ENCODE measurements around the gene TJAP1. TPM values are rescaled to one million over a fixed set of nuclear protein-coding genes. Genes with fewer than 3 reads are reported as not detected.

Gene TJAP1
- total RNA-seq, 4 donors from 2014 or later = 21.4 to 58.6 (median 45.7) TPM

GRCh38 chr6:43450699-43451131 lies 26.7 kb upstream of the TJAP1 start:
- Histone ChIP-seq H3K9me3 (no peaks in the 10 kb centered on the region), H3K4me1 (peaks cover 0 to 14% (median 0%) of the 10 kb centered on the region in 4 donors), H3K36me3 (peaks cover 0 to 62% (median 0%) of the 10 kb centered on the region in 3 donors), H3K27ac (no peak overlapping the region), H3K4me3 (no peak overlapping the region), H3K27me3 (peaks cover 0 to under 1% of the 10 kb centered on the region in 2 donors)
- TF ChIP-seq CTCF (IDR thresholded peaks at IDR 0.05) = no peak
- TF ChIP-seq POLR2A (IDR thresholded peaks at IDR 0.05) = no peak
- DNase-seq = no peak

GRCh38 chr6:43451348-43451747 lies 26.0 kb upstream of the TJAP1 start:
- TF ChIP-seq CTCF (IDR thresholded peaks at IDR 0.05) (no peak), POLR2A (IDR thresholded peaks at IDR 0.05) (no peak)

GRCh38 chr6:43451939-43452338 lies 25.4 kb upstream of the TJAP1 start:
- H3K4me1 ChIP-seq = peaks cover 0 to 21% (median 3%) of the 10 kb centered on the region in 4 donors
- no peak overlapping the region for H3K27ac ChIP-seq
- peaks cover 0 to 6% of the 10 kb centered on the region in 2 donors for H3K27me3 ChIP-seq
- TF ChIP-seq CTCF (IDR thresholded peaks at IDR 0.05) = no peak
- TF ChIP-seq POLR2A (IDR thresholded peaks at IDR 0.05) = no peak
- H3K9me3 ChIP-seq = no peaks in the 10 kb centered on the region
- H3K4me3 ChIP-seq = no peak overlapping the region
- peaks cover 0 to 52% (median 0%) of the 10 kb centered on the region in 3 donors for H3K36me3 ChIP-seq
- DNase-seq = no peak

More at GRCh38 chr6:43451348-43451747, 26.0 kb upstream of the TJAP1 start:
- peaks cover 0 to 20% (median 3%) of the 10 kb centered on the region in 4 donors for H3K4me1 ChIP-seq
- H3K36me3 ChIP-seq = peaks cover 0 to 56% (median 0%) of the 10 kb centered on the region in 3 donors
- H3K4me3 ChIP-seq = no peak overlapping the region
- no peak for DNase-seq
- H3K27ac ChIP-seq = no peak overlapping the region
- peaks cover 0 to 6% of the 10 kb centered on the region in 2 donors for H3K27me3 ChIP-seq
- H3K9me3 ChIP-seq = no peaks in the 10 kb centered on the region

- Histone ChIP-seq H3K27me3 (peaks cover 0 to 6% of the 10 kb centered on the region in 2 donors), H3K9me3 (no peaks in the 10 kb centered on the region), H3K4me3 (no peak overlapping the region), H3K36me3 (peaks cover 0 to 42% (median 0%) of the 10 kb centered on the region in 3 donors), H3K27ac (no peak overlapping the region), H3K4me1 (peaks cover 0 to 21% (median 3%) of the 10 kb centered on the region in 4 donors)
- TF ChIP-seq CTCF (IDR thresholded peaks at IDR 0.05) (no peak), POLR2A (IDR thresholded peaks at IDR 0.05) (no peak)
- no peak for DNase-seq
Measured at GRCh38 chr6:43452896-43453295, 24.5 kb upstream of the TJAP1 start.

GRCh38 chr6:43453831-43454230 lies 23.5 kb upstream of the TJAP1 start:
- TF ChIP-seq CTCF (IDR thresholded peaks at IDR 0.05) = no peak
- no peak for TF ChIP-seq POLR2A (IDR thresholded peaks at IDR 0.05)
- peaks cover 0 to 21% (median 3%) of the 10 kb centered on the region in 4 donors for H3K4me1 ChIP-seq
- peaks cover 0 to 6% of the 10 kb centered on the region in 2 donors for H3K27me3 ChIP-seq

More at GRCh38 chr6:43453831-43454230, 23.5 kb upstream of the TJAP1 start:
- no peak for DNase-seq
- no peaks in the 10 kb centered on the region for H3K9me3 ChIP-seq
- peaks cover 0 to 39% (median 0%) of the 10 kb centered on the region in 3 donors for H3K36me3 ChIP-seq
- no peak overlapping the region for H3K27ac ChIP-seq
- no peak overlapping the region for H3K4me3 ChIP-seq

Data from Peyer's patch (tissue), 4 donors.